Ishikawa (cell line): ENCODE measurements around the gene SPOUT1.
A peak's percentile ranks its signal among the peaks of the same experiment; 100 is the strongest.

Source experiments
- CEBPB ChIP-seq: IDR thresholded peaks from 2 replicates; pipeline ENCODE4 v1.6.1; 2012
- CREB1 ChIP-seq: IDR thresholded peaks from 2 replicates; pipeline ENCODE4 v1.6.1; 2012; ENCODE audit warnings: low read depth
- EGR1 ChIP-seq: IDR thresholded peaks from 2 replicates; pipeline ENCODE4 v1.6.1; 2012
- EP300 ChIP-seq: IDR thresholded peaks from 2 replicates; pipeline ENCODE4 v1.6.1; 2012; ENCODE audit warnings: borderline replicate concordance
- FOXM1 ChIP-seq: IDR thresholded peaks from 2 replicates; pipeline ENCODE4 v1.6.1; 2012; ENCODE audit warnings: low read depth, borderline replicate concordance
- MAX ChIP-seq: IDR thresholded peaks from 2 replicates; pipeline ENCODE4 v1.6.1; 2012
- NFIC ChIP-seq: IDR thresholded peaks from 2 replicates; pipeline ENCODE4 v1.6.1; 2012
- RAD21 ChIP-seq: IDR thresholded peaks from 2 replicates; pipeline ENCODE4 v1.6.1; 2012; ENCODE audit warnings: low read depth
- TAF1 ChIP-seq: IDR thresholded peaks from 2 replicates; pipeline ENCODE4 v1.6.1; 2012; ENCODE audit warnings: low read depth, mild to moderate bottlenecking
- TCF12 ChIP-seq: IDR thresholded peaks from 2 replicates; pipeline ENCODE4 v1.6.1; 2012; ENCODE audit warnings: low read depth
- TEAD4 ChIP-seq: IDR thresholded peaks from 2 replicates; pipeline ENCODE4 v1.6.1; 2012
- YY1 ChIP-seq: IDR thresholded peaks from 2 replicates; pipeline ENCODE4 v1.6.1; 2012; ENCODE audit warnings: low read depth
- ZBTB7A ChIP-seq: IDR thresholded peaks from 2 replicates; pipeline ENCODE4 v1.6.1; 2012; ENCODE audit warnings: low read depth
- TF ChIP-seq, protein P1 (sequence below): IDR thresholded peaks from 2 replicates; pipeline ENCODE4 v1.6.1; 2012; ENCODE audit warnings: low read depth, mild to moderate bottlenecking
- TF ChIP-seq, protein P2 (sequence below): IDR thresholded peaks from 2 replicates; pipeline ENCODE4 v1.6.1; 2012

Gene SPOUT1

DNA sequence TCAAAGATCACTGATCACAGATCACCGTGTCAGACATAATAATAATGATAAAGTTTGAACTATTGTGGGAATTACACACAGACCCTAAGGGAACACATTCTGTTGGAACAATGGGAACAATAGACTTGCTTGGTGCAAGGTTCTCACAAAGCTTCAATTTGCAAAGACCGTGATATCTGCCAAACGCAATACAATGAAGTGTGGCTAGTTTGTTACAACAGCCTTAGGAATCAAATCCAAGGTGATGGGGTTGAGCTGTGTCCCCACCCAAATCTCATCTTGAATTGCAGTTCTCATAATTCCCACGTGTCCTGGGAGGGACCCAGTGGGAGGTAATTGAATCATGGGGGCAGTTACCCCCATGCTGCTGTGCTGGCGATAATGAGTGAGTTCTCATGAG is 31.3 kb upstream of the SPOUT1 start:
- TF ChIP-seq CEBPB (no peak), ZBTB7A (no peak), MAX (no peak), NFIC (no peak), YY1 (no peak), TEAD4 (no peak), RAD21 (no peak), FOXM1 (no peak), EP300 (no peak), CREB1 (no peak), TAF1 (no peak), TCF12 (no peak), EGR1 (no peak)
- TF ChIP-seq, protein P1, sequence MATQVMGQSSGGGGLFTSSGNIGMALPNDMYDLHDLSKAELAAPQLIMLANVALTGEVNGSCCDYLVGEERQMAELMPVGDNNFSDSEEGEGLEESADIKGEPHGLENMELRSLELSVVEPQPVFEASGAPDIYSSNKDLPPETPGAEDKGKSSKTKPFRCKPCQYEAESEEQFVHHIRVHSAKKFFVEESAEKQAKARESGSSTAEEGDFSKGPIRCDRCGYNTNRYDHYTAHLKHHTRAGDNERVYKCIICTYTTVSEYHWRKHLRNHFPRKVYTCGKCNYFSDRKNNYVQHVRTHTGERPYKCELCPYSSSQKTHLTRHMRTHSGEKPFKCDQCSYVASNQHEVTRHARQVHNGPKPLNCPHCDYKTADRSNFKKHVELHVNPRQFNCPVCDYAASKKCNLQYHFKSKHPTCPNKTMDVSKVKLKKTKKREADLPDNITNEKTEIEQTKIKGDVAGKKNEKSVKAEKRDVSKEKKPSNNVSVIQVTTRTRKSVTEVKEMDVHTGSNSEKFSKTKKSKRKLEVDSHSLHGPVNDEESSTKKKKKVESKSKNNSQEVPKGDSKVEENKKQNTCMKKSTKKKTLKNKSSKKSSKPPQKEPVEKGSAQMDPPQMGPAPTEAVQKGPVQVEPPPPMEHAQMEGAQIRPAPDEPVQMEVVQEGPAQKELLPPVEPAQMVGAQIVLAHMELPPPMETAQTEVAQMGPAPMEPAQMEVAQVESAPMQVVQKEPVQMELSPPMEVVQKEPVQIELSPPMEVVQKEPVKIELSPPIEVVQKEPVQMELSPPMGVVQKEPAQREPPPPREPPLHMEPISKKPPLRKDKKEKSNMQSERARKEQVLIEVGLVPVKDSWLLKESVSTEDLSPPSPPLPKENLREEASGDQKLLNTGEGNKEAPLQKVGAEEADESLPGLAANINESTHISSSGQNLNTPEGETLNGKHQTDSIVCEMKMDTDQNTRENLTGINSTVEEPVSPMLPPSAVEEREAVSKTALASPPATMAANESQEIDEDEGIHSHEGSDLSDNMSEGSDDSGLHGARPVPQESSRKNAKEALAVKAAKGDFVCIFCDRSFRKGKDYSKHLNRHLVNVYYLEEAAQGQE: no peak
- TF ChIP-seq, protein P2, sequence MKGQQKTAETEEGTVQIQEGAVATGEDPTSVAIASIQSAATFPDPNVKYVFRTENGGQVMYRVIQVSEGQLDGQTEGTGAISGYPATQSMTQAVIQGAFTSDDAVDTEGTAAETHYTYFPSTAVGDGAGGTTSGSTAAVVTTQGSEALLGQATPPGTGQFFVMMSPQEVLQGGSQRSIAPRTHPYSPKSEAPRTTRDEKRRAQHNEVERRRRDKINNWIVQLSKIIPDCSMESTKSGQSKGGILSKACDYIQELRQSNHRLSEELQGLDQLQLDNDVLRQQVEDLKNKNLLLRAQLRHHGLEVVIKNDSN: no peak

DNA sequence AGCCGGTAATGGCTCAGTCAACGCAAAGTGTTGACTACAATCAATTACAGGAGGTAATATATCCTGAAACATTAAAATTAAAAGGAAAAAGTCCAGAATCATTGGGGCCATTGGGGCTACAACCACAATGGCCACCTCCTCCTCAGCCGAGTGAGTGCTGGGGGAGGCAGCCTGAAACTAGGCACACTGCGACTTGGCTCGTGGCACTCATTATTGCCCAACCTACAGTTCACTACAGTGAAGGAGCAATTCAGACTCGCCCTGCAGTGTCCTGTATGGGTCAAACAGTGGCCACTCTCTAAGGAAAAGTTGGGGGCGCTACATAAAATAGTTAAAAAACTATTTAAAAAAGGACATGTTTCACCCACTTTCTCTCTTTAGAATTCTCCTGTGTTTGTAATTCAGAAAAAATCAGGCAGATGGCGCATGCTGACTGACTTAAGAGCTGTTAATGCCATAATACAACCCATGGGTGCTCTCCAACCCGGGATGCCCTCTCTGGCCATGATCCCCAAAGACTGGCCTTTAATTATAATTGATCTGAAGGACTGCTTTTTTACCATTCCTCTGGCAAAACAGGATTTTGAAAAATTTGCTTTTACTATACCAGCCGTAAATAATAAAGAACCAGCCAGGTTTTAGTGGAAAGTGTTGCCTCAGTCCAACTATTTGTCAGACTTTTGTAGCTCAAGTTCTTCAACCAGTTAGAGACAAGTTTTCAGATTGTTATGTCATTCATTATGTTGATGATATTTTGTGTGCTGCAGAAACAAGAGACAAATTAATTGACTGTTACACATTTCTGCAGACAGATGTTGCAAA is 22.4 kb upstream of the SPOUT1 start:
- TF ChIP-seq RAD21: peak; percentile 82

- TF ChIP-seq YY1 (no peak), TCF12 (no peak), TAF1 (no peak)
- TF ChIP-seq, protein P2: no peak
Measured at GRCh38 chr9:128847803-128848202, 18.2 kb upstream of the SPOUT1 start.

- TF ChIP-seq, protein P1: no peak
- TF ChIP-seq TEAD4: no peak
Measured at GRCh38 chr9:128846680-128847030, 17.1 kb upstream of the SPOUT1 start.

DNA sequence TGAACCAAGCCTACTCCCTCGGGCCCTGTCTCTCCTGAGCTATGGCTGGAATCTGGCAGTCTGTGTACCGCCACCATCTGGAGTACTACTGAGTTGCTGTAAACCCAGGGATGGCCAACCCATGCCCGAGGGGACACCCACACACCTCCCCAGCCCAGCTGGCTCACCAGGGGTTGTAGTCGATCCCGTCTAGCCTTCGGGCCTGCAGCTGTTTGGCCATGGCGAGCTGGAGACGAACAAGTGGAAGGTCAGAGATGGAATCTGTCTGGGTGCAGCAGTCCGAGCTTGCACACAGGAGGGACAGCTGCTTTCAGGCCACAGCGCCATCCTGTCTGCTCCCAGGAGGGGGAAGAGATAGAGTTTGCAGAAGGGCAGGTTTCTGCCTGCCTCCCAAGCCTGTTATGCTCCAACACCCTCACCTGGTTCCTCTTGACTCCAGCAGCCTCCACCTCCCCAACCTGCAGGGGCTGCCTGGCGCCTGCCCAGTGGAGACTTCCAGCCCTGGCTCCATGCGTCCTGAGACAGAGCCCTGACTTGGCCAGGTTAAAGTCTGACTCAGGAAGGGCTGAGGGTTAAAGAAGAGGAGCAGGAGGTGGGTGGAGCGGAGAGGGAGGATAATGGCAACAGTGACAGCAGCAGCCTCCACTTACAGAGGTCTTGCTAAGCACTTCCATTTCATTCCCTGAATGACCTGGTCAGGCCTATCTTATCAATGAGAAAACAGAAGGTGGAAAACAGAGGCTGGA is 15.8 kb upstream of the SPOUT1 start:
- TF ChIP-seq RAD21 (no peak), CREB1 (no peak)
- TF ChIP-seq, protein P1: no peak
- TF ChIP-seq, protein P2: no peak
